Panc1 (cell line): ENCODE results near the gene PLPP4.

Experiments
- POLR2AphosphoS5 ChIP-seq: IDR thresholded peaks from 2 replicates; pipeline ENCODE4 v1.6.1; 2012; ENCODE audit warnings: mild to moderate bottlenecking, low read depth, low read length, moderate library complexity
- TF ChIP-seq, protein P1 (sequence below): fragments of 450-650 bp; IDR thresholded peaks from 2 replicates; pipeline ENCODE4 v1.5.1; 2017; ENCODE audit warnings: mild to moderate bottlenecking

DNA sequence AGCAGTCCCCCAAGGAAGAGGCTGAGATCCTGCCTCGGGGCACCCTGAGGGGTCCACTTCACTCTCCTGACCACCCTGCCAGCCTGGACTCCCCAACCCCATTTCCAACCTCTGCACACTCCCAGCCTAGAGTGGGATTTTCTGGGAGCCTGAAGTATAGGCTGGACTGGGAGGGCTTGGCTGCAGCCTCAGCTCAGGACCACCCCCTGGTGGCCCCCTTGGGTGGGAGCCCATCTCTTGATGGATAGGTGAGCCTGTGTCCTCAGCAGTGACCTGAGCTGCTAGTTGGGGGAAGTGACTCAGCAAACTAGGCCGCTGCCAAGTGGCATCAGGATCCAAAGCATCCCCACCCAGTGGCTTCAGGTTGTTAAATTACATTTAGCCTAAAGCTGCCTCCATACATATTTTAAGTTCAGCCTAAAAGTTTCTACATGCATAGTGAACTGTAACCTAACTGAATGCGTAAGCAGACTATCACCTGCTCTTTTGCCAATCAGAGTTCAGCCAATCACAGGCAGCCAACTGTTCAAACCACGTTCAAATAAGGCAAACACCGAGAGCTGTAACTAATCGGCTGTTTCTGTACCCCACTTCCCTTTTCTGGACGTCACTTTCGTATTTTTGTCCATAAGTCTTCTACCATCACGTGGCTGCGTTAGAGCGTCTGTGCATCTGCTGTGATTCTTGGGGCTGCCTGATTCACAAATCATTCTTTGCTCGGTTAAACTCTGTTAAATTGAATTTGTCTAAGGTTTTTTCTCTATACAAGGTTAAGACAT lies 144.0 kb downstream of the PLPP4 start:
- TF ChIP-seq, protein P1, sequence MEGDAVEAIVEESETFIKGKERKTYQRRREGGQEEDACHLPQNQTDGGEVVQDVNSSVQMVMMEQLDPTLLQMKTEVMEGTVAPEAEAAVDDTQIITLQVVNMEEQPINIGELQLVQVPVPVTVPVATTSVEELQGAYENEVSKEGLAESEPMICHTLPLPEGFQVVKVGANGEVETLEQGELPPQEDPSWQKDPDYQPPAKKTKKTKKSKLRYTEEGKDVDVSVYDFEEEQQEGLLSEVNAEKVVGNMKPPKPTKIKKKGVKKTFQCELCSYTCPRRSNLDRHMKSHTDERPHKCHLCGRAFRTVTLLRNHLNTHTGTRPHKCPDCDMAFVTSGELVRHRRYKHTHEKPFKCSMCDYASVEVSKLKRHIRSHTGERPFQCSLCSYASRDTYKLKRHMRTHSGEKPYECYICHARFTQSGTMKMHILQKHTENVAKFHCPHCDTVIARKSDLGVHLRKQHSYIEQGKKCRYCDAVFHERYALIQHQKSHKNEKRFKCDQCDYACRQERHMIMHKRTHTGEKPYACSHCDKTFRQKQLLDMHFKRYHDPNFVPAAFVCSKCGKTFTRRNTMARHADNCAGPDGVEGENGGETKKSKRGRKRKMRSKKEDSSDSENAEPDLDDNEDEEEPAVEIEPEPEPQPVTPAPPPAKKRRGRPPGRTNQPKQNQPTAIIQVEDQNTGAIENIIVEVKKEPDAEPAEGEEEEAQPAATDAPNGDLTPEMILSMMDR, result peak; percentile 19
- no peak for TF ChIP-seq POLR2AphosphoS5
